DMS114 treated with DMSO at 0.1 percent for 48 hours (cell line): ENCODE data around the gene RBM33.

ENCODE experiments used
- DNase-seq: peaks from one replicate; lab custom pipeline; 2025; ENCODE audit not compliant: unreplicated experiment; lab: John Stamatoyannopoulos, UW

RBM33 gene

DNA sequence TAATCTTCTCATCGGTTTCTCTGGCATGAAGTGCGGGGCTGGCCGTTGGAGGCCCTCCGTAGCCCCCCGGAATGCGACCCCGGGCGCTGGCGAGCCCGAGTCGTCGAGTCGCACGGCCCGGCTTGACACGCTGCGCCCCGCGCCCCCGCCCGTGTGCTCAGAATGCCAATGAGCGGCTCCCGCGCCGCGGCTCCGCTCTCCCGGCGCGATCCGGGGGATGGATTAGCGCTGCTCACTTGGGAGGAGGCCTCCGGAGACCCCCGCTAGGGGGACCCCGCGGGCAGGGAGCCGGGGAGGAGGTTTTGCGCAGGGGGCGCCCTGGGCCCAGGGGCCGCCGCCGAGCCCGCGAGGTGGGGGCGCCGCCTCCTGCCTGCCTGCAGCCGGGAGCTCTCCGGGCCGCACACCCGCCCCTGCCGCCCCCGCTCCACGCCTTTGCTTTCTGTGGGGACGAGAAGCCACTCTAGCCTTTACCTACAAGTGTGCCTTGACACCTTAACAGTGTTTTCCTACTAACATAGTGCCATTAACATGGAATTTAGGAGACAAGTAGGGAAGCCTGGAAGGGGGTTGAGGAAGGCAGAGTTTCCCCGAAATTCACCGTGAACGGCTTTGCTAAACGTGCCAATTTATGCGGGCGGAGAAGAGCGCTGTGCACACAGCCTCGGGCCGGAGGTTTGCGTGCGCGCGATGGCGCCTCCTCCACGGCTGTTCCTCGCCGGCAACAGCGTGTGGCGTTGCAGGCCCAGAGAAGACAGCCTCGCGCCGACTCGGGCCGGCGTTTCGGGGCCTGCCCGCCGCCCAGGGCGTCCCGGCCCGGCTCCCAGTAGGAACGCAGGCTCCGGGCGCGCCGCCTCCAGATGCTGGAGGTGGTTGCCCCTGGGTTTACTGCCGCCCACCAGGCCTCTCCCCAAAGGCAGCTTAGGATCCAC is 160.7 kb downstream of the RBM33 start:
- DNase-seq = peak; percentile 21

DNA sequence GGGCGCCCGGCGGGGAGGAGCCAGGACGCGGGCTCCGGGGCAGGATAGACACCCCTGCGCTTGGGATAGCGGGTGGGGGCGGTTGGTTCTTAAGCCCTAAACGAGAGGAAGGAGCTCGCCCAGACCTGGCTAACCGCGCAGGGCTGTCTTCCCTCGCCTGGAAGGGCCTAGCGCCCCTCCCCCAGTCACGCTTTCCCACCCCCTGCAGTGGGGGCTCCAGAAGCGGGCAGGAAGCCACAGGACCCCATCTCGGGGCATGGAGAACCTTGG is 161.3 kb downstream of the RBM33 start:
- no peak for DNase-seq

DNA sequence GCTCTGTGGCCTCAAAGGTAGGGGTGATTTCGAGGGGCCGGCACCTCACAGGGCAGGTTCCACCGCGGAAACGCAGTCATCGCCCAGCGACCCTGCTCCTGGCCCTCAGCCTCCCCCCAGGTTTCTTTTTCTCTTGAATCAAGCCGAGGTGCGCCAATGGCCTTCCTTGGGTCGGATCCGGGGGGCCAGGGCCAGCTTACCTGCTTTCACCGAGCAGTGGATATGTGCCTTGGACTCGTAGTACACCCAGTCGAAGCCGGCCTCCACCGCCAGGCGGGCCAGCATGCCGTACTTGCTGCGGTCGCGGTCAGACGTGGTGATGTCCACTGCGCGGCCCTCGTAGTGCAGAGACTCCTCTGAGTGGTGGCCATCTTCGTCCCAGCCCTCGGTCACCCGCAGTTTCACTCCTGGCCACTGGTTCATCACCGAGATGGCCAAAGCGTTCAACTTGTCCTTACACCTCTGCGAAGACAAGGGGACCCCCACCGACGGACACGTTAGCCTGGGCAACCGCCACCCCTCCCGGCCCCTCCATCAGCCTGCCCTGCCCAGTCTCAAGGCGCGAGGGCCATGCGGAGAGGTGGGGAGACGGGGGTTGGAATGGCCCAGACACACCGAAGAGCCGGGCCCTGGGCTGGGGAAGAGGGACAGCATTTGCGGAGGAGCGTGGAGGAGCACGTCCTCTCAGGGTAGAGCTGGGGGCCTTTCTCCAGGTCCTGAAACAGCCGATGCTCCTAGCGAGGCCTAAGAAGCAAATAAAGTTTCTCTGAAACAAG is 161.8 kb downstream of the RBM33 start:
- no peak for DNase-seq

DNA sequence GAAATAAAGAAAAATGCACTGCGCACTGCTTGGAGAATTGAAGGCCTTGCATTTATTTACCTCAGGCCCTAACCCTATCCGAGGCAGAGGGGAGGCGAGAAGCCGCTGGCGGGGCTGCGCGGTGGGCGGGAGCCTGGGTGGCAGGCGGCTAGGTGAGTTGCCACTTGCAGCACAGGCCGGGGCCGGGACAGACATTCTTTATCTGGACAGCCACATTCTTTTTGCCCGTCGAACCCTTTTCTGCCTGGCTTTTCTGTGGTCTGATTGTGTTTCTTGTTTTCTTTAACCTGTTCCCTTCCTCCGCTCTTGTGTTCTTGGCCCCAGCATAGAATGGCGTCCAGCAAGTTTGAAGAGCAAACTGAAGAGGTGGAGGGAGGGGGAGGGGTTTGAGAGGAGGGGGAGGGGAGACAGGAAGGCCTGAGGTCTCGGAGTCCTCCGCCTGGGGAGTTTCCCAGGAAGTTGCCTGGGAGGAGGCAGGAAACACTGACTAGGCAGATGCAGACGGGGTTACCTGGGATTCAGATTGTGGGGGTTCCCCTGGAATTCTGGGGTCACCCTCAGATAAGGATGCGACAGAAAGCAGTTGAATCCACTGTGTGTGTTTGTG is 162.7 kb downstream of the RBM33 start:
- no peak for DNase-seq

DNA sequence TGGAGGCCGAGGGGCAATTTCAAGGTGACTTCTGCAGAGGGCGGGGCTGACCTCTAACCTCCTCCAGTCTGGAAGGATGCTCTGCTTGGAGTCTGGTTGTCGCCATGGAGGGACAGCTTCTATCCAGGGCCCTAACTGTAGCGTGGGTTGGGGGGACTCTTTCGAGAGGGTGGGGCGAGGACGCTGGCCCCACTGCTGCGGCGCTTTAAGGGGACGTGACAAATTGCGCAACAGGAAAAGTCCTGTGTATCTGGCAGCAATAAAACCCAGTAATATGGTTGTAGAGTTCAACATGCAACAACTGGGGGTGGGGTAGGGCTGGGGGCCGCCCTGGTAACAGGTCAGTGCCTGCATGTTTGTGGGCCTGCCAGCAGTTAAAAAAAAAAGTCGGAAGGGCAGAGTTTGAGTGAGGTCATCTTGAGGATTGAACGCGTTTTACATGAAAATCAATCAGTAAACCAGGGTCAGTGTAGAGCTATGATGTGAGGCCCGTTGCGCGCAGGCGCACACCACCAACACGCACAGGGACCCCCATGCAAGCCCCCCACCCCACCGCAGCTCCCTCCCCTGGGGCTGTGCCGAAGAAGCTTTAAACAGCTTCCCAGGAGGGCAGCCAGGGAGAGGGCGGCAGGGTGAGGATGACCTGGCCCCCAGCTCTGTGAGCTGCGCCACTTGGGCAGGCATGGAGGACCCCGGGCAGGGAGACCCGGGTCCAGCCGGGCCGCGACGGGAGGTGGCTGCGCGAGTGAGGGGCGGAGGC is 163.5 kb downstream of the RBM33 start:
- no peak for DNase-seq

DNA sequence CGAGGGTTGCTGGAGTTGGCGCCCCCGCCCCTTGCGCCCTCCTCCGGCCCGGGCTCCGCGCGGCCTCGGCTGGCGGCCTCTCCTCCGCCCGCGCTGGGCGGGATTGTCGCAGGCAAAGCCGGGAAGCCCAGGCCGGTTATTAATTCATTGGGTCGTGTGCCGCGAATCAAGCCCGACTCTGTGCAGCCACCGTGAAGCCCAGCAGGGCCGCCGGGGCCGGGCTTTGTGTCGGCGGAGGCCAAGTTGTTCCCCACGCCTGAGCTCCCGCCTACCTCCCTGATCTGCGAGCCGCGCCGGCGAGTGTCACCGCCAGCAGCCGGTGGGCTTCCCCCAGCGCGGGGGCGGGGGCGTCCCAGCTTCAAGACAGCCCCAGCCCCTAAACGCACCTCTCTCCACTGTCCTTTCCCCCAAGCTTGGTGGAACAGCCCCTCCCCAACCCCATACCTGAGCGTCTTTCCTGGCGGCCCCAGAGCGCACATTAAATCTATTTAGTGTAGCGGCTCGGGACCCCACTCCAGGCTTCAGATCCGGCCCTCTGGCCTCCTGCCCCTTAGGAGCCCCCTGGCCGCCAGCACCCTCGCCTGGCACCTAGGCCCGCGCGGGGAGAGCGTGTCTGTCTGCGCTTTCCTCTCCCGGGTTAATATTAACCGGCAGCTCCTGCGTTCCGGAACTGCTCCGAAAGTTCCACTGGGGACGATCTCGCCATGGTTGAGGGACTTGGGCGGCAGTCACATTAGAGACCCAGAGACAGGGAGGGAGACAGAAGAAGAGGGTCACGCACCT is 164.3 kb downstream of the RBM33 start:
- no peak for DNase-seq

DNA sequence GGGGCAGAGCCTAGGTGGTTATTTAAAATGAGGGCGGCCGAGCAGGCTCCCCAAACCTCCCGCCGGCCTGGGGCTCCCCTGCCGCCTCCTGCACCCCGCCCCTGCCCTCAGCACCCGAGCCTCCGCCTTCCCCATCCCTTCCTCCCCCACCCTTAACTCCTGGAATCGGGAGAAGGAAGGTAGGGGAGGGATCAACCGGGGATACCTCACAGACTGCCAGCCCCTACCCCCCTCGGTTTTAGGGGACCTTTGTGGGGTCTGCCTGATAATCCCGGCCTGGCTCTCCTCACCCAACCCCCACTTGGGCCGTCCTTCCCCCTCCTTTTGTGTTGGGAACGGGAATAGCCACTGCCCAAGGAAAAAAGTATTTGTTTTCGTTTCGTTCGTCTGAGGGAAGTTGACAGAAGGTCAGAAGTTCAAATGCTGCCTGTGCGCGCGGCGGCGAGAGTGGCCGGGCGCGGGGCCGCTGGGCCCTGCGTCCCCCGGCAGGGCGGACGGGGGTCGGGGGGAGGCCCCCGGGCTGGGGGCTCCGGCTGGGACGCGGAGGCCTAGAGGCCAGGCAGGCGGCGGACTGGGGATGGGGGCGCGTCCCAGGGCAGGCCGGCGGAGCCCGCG is 165.0 kb downstream of the RBM33 start:
- DNase-seq = no peak

DNA sequence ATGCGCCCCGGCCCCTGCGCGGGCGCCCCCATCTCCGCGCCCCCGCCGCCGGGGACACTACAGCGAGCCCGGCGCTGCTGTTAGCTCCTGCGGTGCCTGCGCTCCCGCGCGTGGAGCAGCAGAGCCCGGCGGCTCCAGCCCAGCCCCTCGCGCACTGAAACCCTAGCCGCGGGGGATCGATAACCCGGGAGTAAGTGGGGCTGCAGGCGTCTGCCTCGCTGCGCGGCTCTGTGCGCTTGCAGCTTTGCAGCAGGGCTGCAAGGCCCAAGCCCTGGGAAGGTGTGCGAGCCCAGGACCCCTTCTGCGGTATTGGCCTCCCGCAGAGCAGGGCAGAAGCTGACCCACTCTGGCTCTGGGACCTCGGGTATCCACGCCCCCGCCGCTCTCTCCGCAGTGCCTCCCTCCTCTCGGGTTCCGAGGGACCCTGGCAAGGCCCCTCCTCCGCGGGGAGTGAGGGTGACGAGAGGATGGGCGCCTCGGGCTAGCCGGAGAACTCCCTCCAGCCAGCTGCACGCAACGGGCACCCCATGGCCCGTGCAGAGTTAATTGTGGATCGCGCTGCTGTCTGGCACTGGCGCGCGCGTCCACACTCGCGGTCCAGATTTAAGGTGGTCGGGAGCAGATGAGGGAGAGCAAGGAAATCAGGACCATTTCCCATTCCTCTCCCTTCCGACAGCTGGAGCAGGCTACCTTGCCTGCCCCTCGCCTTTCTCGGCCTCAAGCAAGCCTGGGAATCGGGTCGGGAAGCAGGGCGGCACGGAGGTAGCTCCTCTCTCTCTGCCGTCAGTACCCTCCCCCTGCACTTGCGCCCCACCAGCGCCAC is 165.7 kb downstream of the RBM33 start:
- DNase-seq = no peak

DNA sequence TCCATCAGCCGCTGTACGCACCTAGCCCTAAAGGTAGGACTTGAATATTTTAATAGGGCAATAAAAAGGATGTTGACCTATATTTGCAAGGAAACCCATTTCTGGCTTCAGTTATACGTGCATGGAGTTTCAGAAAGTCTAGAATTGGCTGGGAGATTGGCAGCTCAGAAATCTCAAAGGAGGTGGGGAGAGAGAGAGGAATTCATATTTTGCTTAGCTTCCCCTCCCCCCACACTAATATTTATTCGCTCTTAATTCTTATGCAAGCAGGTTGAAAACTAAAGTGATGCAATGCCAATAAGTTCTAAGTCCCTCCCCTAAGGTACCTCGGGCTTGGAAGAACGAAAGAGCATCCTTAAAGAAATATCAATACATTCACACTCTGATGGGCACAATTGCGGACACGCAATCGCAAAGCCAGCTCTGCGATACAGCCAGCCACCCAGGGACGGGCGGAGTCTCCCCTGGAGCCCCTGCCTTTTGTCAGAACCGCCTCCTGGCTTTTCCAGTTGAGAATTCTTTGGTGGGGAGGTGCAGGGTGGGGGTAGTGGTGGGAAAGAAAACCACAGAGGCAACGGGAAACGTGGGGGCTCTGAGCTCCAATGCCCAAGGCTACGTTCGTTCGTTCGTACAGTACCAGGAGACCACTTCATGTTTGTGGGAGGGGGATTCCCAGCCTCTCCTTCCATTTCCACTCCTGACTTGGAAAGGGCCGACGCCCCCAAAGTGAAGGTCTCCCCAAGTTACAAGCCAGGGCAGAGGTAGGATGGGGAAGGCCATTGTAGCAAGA is 166.5 kb downstream of the RBM33 start:
- DNase-seq = no peak

DNA sequence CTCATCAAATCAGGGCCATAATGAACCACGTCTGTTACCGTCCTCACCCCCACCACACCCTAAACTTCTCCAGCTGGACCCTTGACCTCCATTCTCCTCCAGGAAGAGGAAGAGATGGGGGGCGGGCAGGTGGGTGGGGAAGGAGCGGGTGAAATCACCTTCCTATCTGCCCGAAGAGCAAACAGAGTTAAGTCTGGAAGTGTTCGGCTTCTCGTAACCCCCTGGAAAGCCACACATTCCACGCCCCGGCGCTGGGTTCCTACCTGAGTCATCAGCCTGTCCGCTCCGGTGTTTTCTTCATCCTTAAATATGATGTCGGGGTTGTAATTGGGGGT is 167.1 kb downstream of the RBM33 start:
- no peak for DNase-seq

DNA sequence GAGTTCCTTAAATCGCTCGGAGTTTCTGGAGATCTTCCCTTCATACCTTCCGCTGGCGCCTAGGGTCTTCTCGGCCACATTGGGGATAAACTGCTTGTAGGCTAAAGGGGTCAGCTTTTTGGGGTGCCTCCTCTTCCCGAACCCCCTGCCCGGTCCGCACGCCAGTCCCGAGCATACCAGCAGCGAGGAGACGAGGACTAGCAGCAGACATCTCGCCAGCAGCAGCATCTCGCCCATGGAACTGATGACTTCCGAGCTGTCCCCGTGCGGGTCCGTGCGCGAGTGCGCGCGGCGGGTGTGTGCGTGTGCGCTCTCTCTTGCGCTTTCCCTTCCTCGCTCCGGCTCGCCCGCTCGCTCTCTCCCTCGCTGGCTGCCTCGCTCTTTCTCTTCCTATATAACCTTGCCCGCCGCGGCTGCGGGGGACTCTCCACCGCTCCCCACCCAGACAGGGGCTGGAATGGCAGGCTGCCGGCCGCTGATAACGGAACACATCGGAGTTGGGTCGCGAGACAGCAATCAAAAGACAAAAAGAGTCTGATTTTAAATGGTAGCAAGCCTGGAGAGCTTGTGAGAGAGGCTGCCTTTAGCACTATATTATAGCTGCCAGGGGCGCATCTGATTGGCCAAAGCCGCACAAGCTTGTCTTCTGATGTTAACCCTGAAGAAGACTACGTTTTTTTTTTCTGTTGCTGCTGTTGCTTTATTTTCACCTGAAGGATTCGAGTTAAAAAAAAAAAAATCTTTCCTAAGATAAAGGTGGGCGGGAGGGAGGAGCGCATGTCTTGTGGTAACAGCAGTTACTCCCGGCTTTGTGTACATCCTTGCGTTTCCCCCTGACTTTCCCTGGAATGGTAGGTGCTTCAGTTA is 167.7 kb downstream of the RBM33 start, which contains the start of gene SHH:
Gene SHH, minus strand, starts transcription at position 569 of the 867 bp plus-strand sequence. Its CDS starts 341 bp downstream, at position 228.
- no peak for DNase-seq

DNA sequence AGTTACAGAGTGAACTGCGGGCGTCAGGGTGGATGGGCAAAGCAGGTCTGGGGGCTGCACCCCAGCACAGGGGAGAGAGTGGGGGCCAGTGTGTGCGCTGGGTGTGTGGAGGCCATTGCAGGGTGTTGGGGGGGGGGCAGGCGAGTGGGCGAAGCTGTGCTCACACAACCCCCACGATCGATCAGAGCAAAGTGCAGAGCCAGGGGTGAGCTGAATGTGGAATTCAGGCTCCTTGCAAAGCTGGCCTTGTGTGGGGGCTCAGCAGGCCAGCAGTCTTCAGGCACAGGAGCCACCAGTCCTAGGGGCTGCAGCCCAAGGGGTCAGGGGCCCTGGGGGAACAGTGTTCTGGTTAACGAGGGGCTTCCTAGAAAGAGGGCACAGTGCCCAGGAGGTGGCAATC is 168.7 kb downstream of the RBM33 start:
- DNase-seq = no peak

DNA sequence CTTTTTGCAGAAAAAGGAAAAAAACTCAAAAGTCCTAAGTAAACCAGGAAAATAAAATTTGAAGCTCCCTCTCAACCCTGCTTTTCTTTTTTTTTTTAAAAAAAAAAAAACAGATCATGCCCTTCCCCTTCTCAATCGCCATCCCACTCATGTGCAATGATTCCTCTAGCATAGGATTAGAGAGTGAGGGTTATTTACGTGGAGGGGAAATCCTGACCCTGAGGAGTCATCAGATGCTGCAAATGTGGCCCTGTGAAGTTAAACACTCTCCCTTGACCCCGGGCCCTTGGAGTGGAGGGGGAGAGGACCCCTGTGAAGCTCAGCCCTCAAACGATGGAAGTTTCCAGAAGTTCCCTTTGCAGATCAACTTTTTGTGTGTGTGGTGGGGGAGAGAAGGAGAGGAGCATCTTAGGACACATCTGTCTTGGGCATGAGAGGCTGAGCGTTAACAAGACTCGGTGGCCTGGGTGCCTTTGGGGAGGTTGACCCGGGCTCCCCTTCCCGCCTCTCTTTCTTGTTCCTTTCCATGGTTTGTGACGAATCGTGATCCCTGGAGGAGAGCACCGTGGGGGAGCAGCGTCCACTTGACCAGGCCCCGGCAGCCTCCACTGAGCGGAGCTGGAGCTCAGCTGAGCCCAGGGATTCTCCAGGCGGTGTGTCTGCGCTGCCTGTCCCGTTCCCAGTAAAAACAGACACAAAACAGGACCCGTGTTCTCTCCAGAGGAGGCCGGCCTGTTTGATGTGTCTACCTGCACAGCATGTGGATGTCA is 169.3 kb downstream of the RBM33 start:
- DNase-seq = no peak

DNA sequence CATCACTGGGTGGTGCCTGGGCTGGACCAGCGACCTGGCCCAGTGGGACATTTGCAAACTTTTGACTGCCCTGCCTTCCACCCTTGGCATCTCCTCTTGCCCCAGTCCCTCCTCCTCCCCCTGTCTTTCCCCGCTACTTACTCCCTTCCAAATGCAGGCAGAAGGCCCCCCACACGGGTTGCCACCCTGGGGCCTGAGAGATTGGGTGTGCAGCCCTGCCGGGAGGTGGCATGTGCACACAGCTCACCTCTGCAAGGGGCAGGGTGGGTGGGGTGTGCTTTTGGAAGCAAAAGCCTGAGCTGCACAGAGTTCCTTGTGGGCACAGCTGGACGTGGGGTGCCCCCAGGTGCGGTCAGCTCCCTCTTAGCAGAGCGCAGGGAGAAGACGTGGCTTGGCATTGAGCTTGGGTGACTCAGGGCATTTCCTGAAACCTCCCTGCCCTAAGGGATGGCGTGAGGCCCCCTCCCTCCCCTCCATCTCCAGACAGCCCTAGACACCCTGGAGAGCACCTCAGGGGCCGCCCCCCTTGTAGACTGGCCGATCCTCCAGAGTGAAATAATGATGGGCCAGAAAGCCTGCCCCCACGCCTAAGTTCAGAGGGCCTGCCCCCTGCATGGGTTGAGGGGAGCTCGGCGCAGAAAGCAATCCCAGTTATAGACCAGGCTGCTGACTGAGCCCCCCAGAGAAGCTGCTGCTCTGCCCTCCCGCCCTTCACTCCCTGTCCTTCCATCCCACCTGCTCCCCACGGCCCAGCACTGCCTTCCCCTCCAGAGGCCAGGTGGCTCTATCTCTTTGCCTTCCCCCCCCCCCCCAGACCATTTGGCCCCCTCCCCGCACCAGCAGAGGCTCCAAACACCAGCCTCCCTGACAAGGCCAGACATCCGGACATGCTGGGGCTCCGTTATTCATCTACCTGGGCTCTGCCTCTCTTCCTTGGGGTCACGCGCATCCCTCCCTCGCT is 170.1 kb downstream of the RBM33 start:
- DNase-seq = no peak

DNA sequence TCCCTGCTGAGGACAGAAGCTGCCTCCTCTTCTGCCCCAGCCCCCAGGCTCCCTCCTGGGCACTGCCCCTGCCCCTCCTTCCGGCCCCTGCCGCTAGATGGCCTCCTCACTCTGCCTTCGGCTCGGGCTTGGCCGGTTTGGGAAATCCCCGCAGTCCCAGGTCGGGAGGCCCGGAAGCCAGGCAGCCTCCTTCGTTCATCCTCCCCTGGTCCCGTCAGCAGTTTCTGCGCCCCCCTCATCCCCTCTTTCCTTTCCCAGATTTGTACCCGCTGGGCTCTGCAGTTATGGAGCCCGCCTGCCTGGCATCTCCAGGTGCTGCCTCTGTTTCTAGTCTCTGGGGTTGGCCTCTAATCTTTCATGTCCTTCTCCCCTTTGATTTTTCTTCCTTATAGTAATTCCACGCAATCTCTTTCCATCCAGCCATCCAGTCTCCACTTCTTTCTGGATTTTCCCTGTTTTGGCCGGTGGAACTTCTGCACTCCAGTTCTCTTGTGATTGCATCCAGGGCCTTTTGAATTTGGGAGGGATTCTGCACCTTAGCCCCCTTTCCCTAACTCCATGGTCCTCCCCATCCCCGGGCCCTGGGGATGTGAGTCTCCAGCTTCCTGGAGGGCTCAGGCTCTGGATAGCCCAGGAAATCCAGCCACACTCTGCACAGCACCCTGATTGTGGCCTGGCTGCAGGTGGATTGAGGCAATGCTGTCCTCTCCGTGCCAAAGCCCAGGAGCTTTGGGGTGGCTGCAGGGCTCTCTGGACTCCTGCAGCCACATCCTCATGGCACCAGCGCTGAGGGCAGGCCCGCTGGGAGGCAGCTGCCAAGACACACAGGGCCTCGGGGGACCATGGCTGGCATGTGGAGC is 171.1 kb downstream of the RBM33 start:
- DNase-seq = peak; percentile 10
